RWPE2 (cell line): Measurements from ENCODE around the gene RUFY4.

Experiments used
- ATAC-seq: fragments of 200-7000 bp; cut with Tn5 transposase; 3 replicates; pipeline ENCODE4 v1.9.1; 2021; ENCODE audit warnings: low read depth
- DNase-seq: peaks from one replicate; pipeline ENCODE4 v3.0.0-alpha.2; 2020; ENCODE audit warnings: low spot score
- H3K27ac ChIP-seq: fragments of 450-650 bp; 2 replicates; pipeline ENCODE4 v1.5.1; 2017; ENCODE audit warnings: mild to moderate bottlenecking; ENCODE audit not compliant: poor library complexity, severe bottlenecking
- H3K27me3 ChIP-seq: fragments of 250-450 bp; sonication (Bioruptor Pico); 2 replicates; pipeline ENCODE4 v1.5.1; 2021; ENCODE audit warnings: mild to moderate bottlenecking, moderate library complexity; ENCODE audit not compliant: insufficient read depth, poor library complexity, severe bottlenecking
- H3K36me3 ChIP-seq: fragments of 250-450 bp; sonication (Bioruptor Pico); 2 replicates; pipeline ENCODE4 v1.5.1; 2020; ENCODE audit warnings: low read depth, mild to moderate bottlenecking, moderate library complexity
- H3K4me1 ChIP-seq: fragments of 250-450 bp; sonication (Bioruptor Pico); 2 replicates; pipeline ENCODE4 v1.5.1; 2021; ENCODE audit warnings: mild to moderate bottlenecking, moderate library complexity; ENCODE audit not compliant: insufficient read depth, poor library complexity, severe bottlenecking
- H3K4me3 ChIP-seq: fragments of 250-450 bp; sonication (Bioruptor Pico); 2 replicates; pipeline ENCODE4 v1.5.1; 2021; ENCODE audit warnings: mild to moderate bottlenecking, moderate library complexity; ENCODE audit not compliant: severe bottlenecking
- H3K9me3 ChIP-seq: fragments of 250-450 bp; sonication (Bioruptor Pico); 2 replicates; pipeline ENCODE4 v1.5.1; 2021; ENCODE audit warnings: mild to moderate bottlenecking, moderate library complexity; ENCODE audit not compliant: severe bottlenecking
- TF ChIP-seq, protein P1 (sequence below): fragments of 450-650 bp; IDR thresholded peaks from one replicate; pipeline ENCODE4 v1.5.1; 2017; ENCODE audit warnings: mild to moderate bottlenecking, moderate library complexity; ENCODE audit not compliant: poor library complexity, severe bottlenecking

RUFY4 gene

GRCh38 chr2:218024336-218024735 lies 44.7 kb upstream of the RUFY4 start:
- DNase-seq (peak; percentile 32), ATAC-seq (no peak)
- peaks cover 8% of the 10 kb centered on the region for H3K4me1 ChIP-seq
- TF ChIP-seq, protein P1, sequence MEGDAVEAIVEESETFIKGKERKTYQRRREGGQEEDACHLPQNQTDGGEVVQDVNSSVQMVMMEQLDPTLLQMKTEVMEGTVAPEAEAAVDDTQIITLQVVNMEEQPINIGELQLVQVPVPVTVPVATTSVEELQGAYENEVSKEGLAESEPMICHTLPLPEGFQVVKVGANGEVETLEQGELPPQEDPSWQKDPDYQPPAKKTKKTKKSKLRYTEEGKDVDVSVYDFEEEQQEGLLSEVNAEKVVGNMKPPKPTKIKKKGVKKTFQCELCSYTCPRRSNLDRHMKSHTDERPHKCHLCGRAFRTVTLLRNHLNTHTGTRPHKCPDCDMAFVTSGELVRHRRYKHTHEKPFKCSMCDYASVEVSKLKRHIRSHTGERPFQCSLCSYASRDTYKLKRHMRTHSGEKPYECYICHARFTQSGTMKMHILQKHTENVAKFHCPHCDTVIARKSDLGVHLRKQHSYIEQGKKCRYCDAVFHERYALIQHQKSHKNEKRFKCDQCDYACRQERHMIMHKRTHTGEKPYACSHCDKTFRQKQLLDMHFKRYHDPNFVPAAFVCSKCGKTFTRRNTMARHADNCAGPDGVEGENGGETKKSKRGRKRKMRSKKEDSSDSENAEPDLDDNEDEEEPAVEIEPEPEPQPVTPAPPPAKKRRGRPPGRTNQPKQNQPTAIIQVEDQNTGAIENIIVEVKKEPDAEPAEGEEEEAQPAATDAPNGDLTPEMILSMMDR = no peak
- H3K36me3 ChIP-seq = no peaks in the 10 kb centered on the region
- no peak overlapping the region for H3K4me3 ChIP-seq
- no peak overlapping the region for H3K27ac ChIP-seq
- H3K27me3 ChIP-seq = no peaks in the 10 kb centered on the region
- no peaks in the 10 kb centered on the region for H3K9me3 ChIP-seq

- no peaks in the 10 kb centered on the region for H3K9me3 ChIP-seq
- no peak overlapping the region for H3K4me3 ChIP-seq
- ATAC-seq (no peak), DNase-seq (no peak)
- H3K27me3 ChIP-seq = no peaks in the 10 kb centered on the region
- TF ChIP-seq, protein P1 = no peak
- peaks cover 8% of the 10 kb centered on the region for H3K4me1 ChIP-seq
- no peaks in the 10 kb centered on the region for H3K36me3 ChIP-seq
- no peak overlapping the region for H3K27ac ChIP-seq
Measured at GRCh38 chr2:218024871-218025270, 44.2 kb upstream of the RUFY4 start.

- ATAC-seq (no peak), DNase-seq (peak; percentile 18)
- TF ChIP-seq, protein P1 = no peak
- Histone ChIP-seq H3K4me3 (no peak overlapping the region), H3K9me3 (no peaks in the 10 kb centered on the region), H3K4me1 (peaks cover 8% of the 10 kb centered on the region), H3K27ac (no peak overlapping the region), H3K36me3 (no peaks in the 10 kb centered on the region), H3K27me3 (no peaks in the 10 kb centered on the region)
Measured at GRCh38 chr2:218026244-218026643, 42.8 kb upstream of the RUFY4 start.

GRCh38 chr2:218026676-218027425 lies 42.2 kb upstream of the RUFY4 start:
- no peak for DNase-seq
- no peaks in the 10 kb centered on the region for H3K27me3 ChIP-seq
- TF ChIP-seq, protein P1 = no peak
- ATAC-seq = no peak
- H3K4me1 ChIP-seq = peaks cover 12% of the 10 kb centered on the region
- H3K4me3 ChIP-seq = no peak overlapping the region
- no peak overlapping the region for H3K27ac ChIP-seq
- H3K36me3 ChIP-seq = no peaks in the 10 kb centered on the region
- H3K9me3 ChIP-seq = no peaks in the 10 kb centered on the region
